Measurements from ENCODE around the gene NXPH3. TPM values are rescaled to one million over a fixed set of nuclear protein-coding genes. Genes with fewer than 3 reads are reported as not detected.

Gene NXPH3
- total and polyA plus RNA-seq, 2 of the 13 experiments (the other 11 are each of a cell fraction or from before 2014, with no cell fraction given): 0.04 to 0.58 TPM

DNA sequence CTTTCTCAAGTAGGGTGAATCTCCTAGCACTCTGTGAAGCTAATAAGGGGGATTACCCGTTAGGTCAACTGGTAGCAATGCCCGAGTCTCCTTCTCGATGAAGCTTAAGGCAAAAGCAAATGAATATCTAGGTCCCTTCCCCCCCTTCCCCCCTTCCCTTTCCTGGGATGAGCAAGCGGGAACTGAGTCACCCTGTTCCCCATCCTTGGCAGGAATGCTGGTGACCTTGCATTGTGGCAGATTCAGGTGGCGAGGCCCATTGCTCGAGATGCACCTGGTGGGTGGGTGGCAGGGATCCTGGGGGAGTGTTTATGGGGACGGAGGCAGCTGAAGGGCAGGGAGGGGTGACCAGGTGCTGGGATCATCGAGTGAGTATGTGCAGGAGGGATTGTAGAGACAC, 7.1 kb downstream of the NXPH3 start:
- no peak for DNase-seq (ENCODE audit: low spot score)
- Histone ChIP-seq H2AFZ (ENCODE audit: low read length) (no peak overlapping the region), H3K4me2 (ENCODE audit: low read depth, low read length) (no peak overlapping the region), H3K4me1 (ENCODE audit: insufficient read depth, low read length) (peaks cover 3% of the 10 kb centered on the region; the same call in 1 of the 2 replicates), H3K27ac (ENCODE audit: extremely low read length, insufficient read depth, low read length) (no peak overlapping the region), H3K9me3 (ENCODE audit: low read length) (no peaks in the 10 kb centered on the region), H3K27me3 (ENCODE audit: control insufficient read depth in 1 of 2, insufficient read depth in 2 of 2, low read length in 2 of 2) (peaks cover 2 to 24% of the 10 kb centered on the region in 2 experiments; a peak in 4 of 5 replicates), H3K4me3 (replicated peaks in 1 of 3; ENCODE audit: insufficient read depth in 1 of 3, low read depth in 2 of 3, low read length in 3 of 3) (no peak overlapping the region), H4K20me1 (ENCODE audit: insufficient read depth, low read length) (no peaks in the 10 kb centered on the region), H3K36me3 (replicated peaks in 1 of 2; ENCODE audit: control insufficient read depth in 1 of 2, insufficient read depth in 2 of 2, low read length in 2 of 2) (no peaks in the 10 kb centered on the region), H3K9ac (ENCODE audit: insufficient read depth, low read depth, low read length) (no peak overlapping the region), H3K79me2 (ENCODE audit: insufficient read depth, low read length) (no peaks in the 10 kb centered on the region)
- FAIRE-seq: no peak
- intact Hi-C loops (cut with micrococcal nuclease; ENCODE audit: unreplicated experiment) (no loop called here), in situ Hi-C loops (cut with HindIII; ENCODE audit: extremely low pct_ligation_motif_present, low pct_unique_long_range_greater_than_20kb) (no loop called here)
- ChIA-PET CTCF (ENCODE audit: low intra/inter-chr PET ratio, low total read pairs) (no interaction called here), POLR2A (no interaction called here)
- BruUV-seq (replicated peaks): no TSS peak
- no peak for ATAC-seq
- TF ChIP-seq ADNP (CRISPR knock-in tag; IDR thresholded peaks at IDR 0.05): no peak
- TF ChIP-seq RBM39 (IDR thresholded peaks at IDR 0.05; ENCODE audit: low read depth, low read length, poor library complexity, severe bottlenecking): no peak
- no peak for TF ChIP-seq GPN1 (CRISPR knock-in tag; IDR thresholded peaks at IDR 0.05; ENCODE audit: borderline replicate concordance)
- no peak for TF ChIP-seq PREB (CRISPR knock-in tag; IDR thresholded peaks at IDR 0.05)
- TF ChIP-seq FOXA1 (IDR thresholded peaks at IDR 0.05): no peak
- TF ChIP-seq FOXA1 (CRISPR knock-in tag; IDR thresholded peaks at IDR 0.05): no peak
- TF ChIP-seq, protein P1, sequence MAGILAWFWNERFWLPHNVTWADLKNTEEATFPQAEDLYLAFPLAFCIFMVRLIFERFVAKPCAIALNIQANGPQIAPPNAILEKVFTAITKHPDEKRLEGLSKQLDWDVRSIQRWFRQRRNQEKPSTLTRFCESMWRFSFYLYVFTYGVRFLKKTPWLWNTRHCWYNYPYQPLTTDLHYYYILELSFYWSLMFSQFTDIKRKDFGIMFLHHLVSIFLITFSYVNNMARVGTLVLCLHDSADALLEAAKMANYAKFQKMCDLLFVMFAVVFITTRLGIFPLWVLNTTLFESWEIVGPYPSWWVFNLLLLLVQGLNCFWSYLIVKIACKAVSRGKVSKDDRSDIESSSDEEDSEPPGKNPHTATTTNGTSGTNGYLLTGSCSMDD (CRISPR knock-in tag; IDR thresholded peaks at IDR 0.05): no peak
- no peak for TF ChIP-seq ATF4 (CRISPR knock-in tag; IDR thresholded peaks at IDR 0.05)
- no peak for TF ChIP-seq PHF5A (CRISPR knock-in tag; IDR thresholded peaks at IDR 0.05; ENCODE audit: low read depth, unreplicated experiment)
- TF ChIP-seq, protein P2, sequence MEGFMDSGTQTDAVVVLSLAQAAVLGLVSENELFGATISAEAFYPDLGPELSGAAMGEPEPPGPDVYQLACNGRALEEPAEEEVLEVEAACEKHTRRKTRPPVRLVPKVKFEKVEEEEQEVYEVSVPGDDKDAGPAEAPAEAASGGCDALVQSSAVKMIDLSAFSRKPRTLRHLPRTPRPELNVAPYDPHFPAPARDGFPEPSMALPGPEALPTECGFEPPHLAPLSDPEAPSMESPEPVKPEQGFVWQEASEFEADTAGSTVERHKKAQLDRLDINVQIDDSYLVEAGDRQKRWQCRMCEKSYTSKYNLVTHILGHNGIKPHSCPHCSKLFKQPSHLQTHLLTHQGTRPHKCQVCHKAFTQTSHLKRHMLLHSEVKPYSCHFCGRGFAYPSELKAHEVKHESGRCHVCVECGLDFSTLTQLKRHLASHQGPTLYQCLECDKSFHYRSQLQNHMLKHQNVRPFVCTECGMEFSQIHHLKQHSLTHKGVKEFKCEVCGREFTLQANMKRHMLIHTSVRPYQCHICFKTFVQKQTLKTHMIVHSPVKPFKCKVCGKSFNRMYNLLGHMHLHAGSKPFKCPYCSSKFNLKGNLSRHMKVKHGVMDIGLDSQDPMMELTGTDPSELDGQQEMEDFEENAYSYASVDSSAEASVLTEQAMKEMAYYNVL (CRISPR knock-in tag; IDR thresholded peaks at IDR 0.05; ENCODE audit: borderline replicate concordance): no peak
- no peak for TF ChIP-seq ZBTB38 (CRISPR knock-in tag; IDR thresholded peaks at IDR 0.05)
- no peak for TF ChIP-seq ZNF883 (CRISPR knock-in tag; IDR thresholded peaks at IDR 0.05; ENCODE audit: not compliant biosample characterization)
- no peak for TF ChIP-seq ZSCAN12 (CRISPR knock-in tag; IDR thresholded peaks at IDR 0.05)
- no peak for TF ChIP-seq ZEB1 (IDR thresholded peaks at IDR 0.05; ENCODE audit: insufficient replicate concordance, low read depth)
- WGBS (ENCODE audit: low lambda C conversion rate): 46% methylated on average over 8 of the region's 8 CpGs

Measured in HepG2 (cell line).